ENCODE results near the gene WFIKKN1.

- TF ChIP-seq POLR2A (IDR thresholded peaks at IDR 0.05; ENCODE audit: low read depth, low read length) = peak; percentile 55; the same call in 1 of the 2 replicates
- no peak for TF ChIP-seq POLR2AphosphoS5 (IDR thresholded peaks at IDR 0.05; ENCODE audit: low read depth, low read length)
- no peak for TF ChIP-seq TAF1 (IDR thresholded peaks at IDR 0.05; ENCODE audit: borderline replicate concordance, low read depth, low read length)
Observed at GRCh38 chr16:641326-642188, 10.8 kb downstream of the WFIKKN1 start, which contains the start of gene MCRIP2.
